Measurements from ENCODE around the gene HIP1. TPM values are rescaled to one million over a fixed set of nuclear protein-coding genes. Genes with fewer than 3 reads are reported as not detected.

HIP1 gene
- polyA plus RNA-seq, 1 of the 3 experiments (the other 2 are of a cell fraction): 11.3 TPM

- DNase-seq: no peak
- Histone ChIP-seq H3K9me3 (no peaks in the 10 kb centered on the region), H3K4me2 (no peak overlapping the region), H3F3A (replicated peaks; ENCODE audit: insufficient read depth) (peaks cover 4% of the 10 kb centered on the region), H3K9me2 (no peaks in the 10 kb centered on the region), H4K20me1 (ENCODE audit: insufficient read depth) (no peaks in the 10 kb centered on the region), H3K4me3 (ENCODE audit: low read depth in 2 of 2, low read length in 1 of 2) (no peak overlapping the region), H3K27me3 (ENCODE audit: insufficient read depth) (no peaks in the 10 kb centered on the region), H3K9ac (no peak overlapping the region), H3K27ac (ENCODE audit: low read depth in 2 of 2, low read length in 1 of 2) (peak overlapping the region in 1 of 2 experiments; percentile 40; a peak in 2 of 4 replicates), H2AFZ (ENCODE audit: low read depth) (no peak overlapping the region), H3K79me2 (ENCODE audit: insufficient read depth) (no peaks in the 10 kb centered on the region), H3K36me3 (replicated peaks in 1 of 2; ENCODE audit: control insufficient read depth in 1 of 2, insufficient read depth in 2 of 2, low read length in 1 of 2) (no peaks in the 10 kb centered on the region), H3K4me1 (ENCODE audit: control insufficient read depth in 1 of 2, insufficient read depth in 2 of 2, low read depth in 1 of 2, low read length in 1 of 2) (peaks cover 0 to 11% of the 10 kb centered on the region in 2 experiments; a peak in 2 of 4 replicates)
- 53% methylated on average over 9 of the region's 9 CpGs for WGBS (ENCODE audit: low lambda C conversion rate)
- POLR2A ChIA-PET: no interaction called here
- TF ChIP-seq POLR2AphosphoS5 (IDR thresholded peaks at IDR 0.05; ENCODE audit: low read depth, low read length) (no peak), MEF2A (IDR thresholded peaks at IDR 0.05; ENCODE audit: borderline replicate concordance, low read depth) (no peak), FOSL2 (IDR thresholded peaks at IDR 0.05; ENCODE audit: borderline replicate concordance, low read depth) (peak; percentile 91), CTCF (IDR thresholded peaks at IDR 0.05) (no peak), TEAD4 (IDR thresholded peaks at IDR 0.05; ENCODE audit: borderline replicate concordance, insufficient read depth) (peak; percentile 44; the same call in 1 of the 2 replicates), NFIC (IDR thresholded peaks at IDR 0.05; ENCODE audit: borderline replicate concordance) (no peak), EP300 (IDR thresholded peaks at IDR 0.05; ENCODE audit: borderline replicate concordance in 1 of 2, low read depth in 1 of 2, low read length in 1 of 2) (peak in 1 of 2 experiments; percentile 42; a peak in 1 of 4 replicates), TCF12 (IDR thresholded peaks at IDR 0.05) (peak; percentile 67), PBX3 (IDR thresholded peaks at IDR 0.05) (peak; percentile 87), USF2 (IDR thresholded peaks at IDR 0.05; ENCODE audit: borderline replicate concordance, low read depth, low read length) (no peak), MAX (IDR thresholded peaks at IDR 0.05; ENCODE audit: low read depth) (peak; percentile 74), ZBTB33 (IDR thresholded peaks at IDR 0.05; ENCODE audit: borderline replicate concordance, low read depth) (no peak), TAF1 (IDR thresholded peaks at IDR 0.05; ENCODE audit: borderline replicate concordance, low read depth, low read length) (no peak), MXI1 (IDR thresholded peaks at IDR 0.05; ENCODE audit: low read depth, low read length) (no peak), GABPA (IDR thresholded peaks at IDR 0.05; ENCODE audit: low read depth) (no peak), SIN3A (IDR thresholded peaks at IDR 0.05; ENCODE audit: borderline replicate concordance, low read depth, low read length) (no peak), YY1 (IDR thresholded peaks at IDR 0.05; ENCODE audit: low read depth) (0 out of 2 replicates have a peak, but pooled peaks have one; percentile 31), FOXJ3 (CRISPR knock-in tag; IDR thresholded peaks at IDR 0.05) (no peak), GATA2 (CRISPR knock-in tag; IDR thresholded peaks at IDR 0.05) (no peak), NRF1 (IDR thresholded peaks at IDR 0.05; ENCODE audit: low read depth, low read length) (no peak), REST (IDR thresholded peaks at IDR 0.05; ENCODE audit: low read depth, low read length) (no peak), RCOR1 (IDR thresholded peaks at IDR 0.05; ENCODE audit: low read length) (no peak), RAD21 (IDR thresholded peaks at IDR 0.05; ENCODE audit: low read length) (no peak), RFX5 (IDR thresholded peaks at IDR 0.05; ENCODE audit: low read length) (no peak), JUND (IDR thresholded peaks at IDR 0.05) (peak; percentile 80)
- CTCF ChIA-PET: no interaction called here
Measured at GRCh38 chr7:75716992-75717626, 21.6 kb downstream of the HIP1 start.
